DMS153 treated with DMSO at 0.1 percent for 48 hours (cell line): ENCODE measurements around the gene ZNF550.
"Not testable (repeated sequence)": the region's sequence is repeated elsewhere in the genome, so short reads cannot be mapped to it uniquely, and the experiment has no call there.

Experiments used
- DNase-seq: peaks from one replicate; lab custom pipeline; 2025; ENCODE audit not compliant: unreplicated experiment; lab: John Stamatoyannopoulos, UW

Gene ZNF550

DNA sequence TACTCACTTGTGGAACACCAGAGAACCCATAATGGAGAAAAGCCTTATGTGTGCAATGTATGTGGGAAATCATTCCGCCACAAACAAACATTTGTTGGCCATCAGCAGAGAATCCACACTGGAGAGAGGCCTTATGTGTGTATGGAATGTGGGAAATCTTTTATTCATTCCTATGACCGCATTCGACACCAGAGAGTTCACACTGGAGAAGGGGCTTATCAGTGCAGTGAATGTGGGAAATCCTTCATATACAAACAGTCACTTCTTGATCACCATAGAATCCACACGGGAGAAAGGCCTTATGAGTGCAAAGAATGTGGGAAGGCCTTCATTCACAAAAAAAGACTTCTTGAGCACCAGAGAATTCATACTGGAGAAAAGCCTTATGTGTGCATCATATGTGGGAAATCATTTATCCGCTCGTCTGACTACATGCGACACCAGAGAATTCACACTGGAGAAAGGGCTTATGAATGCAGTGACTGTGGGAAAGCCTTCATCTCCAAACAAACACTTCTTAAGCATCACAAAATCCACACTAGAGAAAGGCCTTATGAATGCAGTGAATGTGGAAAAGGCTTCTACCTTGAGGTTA lies 21.6 kb downstream of the ZNF550 start:
- no peak for DNase-seq

DNA sequence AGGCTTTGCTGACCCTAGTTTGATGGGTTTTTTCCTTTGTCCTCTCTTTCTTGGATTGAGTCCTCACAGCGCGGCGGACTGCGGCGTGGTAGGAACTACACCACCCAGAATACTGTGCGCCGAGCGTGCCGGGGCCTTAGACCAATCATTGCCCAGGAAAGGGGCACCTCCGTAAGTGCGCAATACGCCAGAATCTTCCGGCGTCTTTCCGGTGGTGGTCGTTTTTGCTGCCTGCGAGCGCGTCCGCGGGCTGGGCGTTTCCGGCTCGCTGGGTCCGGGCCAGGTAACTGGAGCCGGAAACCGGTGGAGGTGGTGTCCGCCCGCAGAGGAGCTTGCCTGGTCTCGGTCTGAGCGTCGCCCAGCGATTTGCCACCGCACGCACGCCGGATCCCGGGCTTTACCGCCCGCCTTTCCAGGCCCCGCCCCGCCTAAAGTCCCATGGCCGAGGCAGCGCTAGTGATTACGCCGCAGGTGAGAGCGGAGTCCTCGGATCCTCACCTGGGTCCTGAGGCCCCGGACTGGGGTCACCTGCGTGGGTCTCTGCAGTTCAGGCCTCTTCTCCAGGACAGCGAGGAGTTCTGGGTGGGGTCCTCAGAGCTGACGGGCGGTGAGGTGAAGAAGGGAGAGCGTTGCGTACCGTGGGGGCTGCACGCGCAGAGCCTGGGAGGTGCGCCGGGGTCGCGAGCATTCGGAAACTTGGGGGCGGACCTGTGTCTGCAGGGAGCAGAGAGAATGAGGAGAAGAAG lies 32.4 kb downstream of the ZNF550 start, which contains the start of gene ZNF549:
TSS of gene ZNF549 (plus strand) at position 221 of the 746 bp plus-strand sequence. CDS start at position 439, 218 bp downstream.
- peak; percentile 58 for DNase-seq

DNA sequence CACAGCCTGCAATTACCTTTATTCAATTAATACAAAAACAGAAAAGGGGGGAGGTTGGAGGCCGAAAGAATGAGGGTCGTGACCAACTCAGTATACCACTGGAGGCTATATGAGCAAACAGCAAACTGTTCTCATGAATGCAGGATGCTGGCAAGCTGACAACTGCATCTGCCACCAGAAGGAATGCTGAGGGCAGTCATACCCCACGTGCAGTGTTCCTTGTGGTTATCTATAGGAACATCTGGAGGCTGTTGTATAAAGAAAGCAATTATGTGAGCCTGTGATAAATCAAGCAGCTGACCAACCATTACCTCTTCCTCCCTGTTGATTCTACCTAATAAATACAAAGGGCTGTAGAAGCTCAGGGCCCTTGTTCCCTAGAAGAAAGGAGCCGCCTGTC lies 41.6 kb downstream of the ZNF550 start:
- DNase-seq: not testable (repeated sequence)

DNA sequence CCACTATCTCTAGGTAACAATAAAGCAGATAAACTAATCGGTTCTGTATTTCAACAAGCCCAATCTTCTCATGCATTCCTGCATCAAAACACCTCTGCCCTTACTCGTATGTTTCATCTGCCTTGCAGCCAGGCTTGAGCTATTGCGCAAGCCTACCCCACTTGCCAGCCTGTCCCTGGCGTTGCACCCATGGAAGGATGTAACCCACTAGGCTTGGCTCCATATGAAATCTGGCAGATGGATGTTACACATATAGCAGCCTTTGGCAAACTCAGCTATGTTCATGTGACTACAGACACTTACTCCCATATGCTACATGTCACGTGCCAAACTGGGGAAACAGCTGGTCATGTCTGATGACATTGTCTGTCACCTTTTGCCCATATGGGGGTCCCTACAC lies 44.4 kb downstream of the ZNF550 start:
- DNase-seq: no peak

DNA sequence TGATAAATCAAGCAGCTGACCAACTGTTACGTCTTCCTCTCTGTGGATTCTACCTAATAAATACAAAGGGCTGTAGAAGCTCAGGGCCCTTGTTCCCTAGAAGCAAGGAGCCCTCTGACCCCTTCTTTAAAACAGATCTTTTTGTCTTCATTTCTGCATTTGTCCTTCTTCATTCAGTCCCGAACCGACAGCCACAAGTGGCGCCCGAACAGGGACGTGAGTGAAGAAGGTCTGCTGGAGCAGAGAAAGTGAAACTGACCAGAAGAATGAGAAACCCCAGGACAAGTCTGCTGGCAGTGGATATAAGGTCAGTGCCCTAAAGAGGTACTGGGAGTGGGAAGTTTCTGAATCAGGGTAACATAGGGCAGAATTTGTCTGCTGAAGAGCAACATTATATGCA lies 46.8 kb downstream of the ZNF550 start:
- no peak for DNase-seq

DNA sequence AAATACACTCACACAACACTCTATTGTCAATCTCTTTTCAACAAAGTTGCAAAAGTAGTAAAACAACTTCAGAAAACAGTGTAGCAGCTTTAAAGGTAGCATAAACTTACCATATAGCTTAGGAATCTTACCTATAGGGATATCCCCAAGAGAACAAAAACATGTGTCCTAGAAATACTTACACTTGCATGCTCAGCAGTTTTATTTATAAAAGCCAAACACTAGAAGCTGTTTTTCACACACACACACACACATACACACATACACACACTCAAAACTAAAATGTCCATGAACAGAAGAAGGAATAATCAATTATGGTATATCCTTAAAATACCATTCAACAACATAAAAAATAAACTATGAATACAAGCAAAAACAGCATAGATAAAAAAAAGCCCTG lies 48.2 kb downstream of the ZNF550 start:
- no peak for DNase-seq

DNA sequence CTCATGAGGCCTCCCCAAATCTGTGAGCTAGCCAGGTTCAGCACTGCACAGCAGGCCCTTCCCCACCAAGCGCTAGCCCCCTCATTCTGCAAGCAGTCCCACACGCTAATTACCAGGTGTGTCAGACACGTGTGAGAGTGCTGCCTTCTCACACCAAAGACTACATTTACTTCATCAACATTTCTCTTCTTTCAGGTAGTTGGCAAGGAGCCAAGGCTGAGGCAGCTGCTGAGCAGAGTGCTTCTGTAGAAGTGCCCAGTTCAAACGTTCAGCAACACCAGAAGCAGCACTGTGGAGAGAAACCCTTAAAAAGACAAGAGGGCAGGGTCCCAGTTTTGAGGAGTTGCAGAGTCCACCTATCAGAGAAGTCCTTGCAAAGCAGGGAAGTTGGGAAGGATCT lies 53.5 kb downstream of the ZNF550 start:
- DNase-seq: no peak

DNA sequence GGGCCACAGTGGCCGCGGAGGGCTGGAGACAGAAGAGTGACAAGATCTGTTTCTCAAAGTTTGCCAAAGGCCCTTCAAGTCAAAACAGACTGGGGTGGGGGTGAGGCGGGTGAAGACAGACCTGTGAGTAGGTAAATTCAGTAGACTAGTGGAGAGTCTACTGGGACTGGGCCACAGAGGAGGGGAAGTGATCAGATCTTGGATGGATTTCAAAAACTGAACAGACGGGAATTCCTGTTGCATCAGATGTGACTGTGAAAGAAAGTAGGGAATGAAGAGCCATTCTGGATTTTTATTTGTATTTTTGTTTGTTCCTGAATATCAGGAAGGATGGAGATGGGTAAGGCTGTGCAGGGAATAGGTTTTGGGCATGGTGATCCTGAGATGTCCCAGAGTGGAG lies 59.3 kb downstream of the ZNF550 start:
- DNase-seq: not testable (repeated sequence)

DNA sequence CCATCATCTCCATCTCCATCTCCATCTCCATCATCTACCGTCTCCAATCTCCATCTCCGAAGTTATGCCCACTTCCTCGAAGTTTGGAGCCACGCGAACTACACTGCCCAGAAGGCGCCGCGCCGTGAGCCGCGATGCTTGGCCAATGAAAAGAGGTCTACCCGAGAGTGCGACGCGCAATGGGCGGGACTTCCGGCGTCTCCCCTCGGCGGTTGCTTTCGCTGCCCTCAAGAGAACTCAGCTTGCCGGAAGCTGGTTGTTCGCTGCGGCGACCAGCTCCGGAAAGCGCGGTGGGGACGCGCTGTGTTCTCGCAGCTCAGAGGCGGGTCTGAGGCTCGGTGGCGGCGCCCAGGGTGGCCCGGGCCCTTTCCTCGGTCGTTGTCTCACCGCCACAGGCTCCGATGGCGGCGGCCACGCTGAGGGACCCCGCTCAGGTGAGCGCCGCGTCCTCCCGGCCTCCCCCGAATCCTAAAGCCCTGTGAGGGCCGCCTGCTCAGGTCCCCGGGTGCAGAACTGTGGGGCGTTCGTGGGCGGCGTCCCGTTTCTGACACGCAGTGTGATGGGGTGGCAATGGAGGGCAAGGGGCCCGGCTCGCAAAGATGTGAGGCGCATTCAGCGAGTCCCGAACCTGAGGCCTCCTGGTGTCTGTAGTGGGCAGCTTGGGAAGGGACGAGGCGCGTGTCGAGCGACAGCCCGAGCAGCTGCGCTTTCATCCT lies 59.8 kb downstream of the ZNF550 start, which contains the start of gene ZNF773:
TSS of gene ZNF773 (plus strand) at position 259 of the 716 bp plus-strand sequence. CDS start at position 402, 143 bp downstream.
- peak; percentile 37 for DNase-seq

DNA sequence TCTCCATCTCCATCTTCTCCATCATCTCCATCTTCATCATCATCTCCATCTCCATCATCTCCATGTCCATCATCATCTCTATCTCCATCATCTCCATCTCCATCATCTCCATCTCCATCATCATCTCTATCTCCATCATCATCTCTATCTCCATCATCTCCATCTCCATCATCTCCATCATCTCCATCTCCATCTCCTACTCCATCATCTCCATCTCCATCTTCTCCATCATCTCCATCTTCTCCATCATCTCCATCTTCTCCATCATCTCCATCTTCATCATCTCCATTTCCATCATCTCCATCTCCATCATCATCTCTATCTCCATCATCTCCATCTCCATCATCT lies 60.4 kb downstream of the ZNF550 start:
- DNase-seq: not testable (repeated sequence)

DNA sequence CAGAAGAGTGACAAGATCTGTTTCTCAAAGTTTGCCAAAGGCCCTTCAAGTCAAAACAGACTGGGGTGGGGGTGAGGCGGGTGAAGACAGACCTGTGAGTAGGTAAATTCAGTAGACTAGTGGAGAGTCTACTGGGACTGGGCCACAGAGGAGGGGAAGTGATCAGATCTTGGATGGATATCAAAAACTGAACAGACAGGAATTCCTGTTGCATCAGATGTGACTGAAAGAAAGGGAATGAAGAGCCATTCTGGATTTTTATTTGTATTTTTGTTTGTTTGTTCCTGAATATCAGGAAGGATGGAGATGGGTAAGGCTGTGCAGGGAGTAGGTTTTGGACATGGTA lies 71.4 kb downstream of the ZNF550 start:
- DNase-seq: not testable (repeated sequence)

DNA sequence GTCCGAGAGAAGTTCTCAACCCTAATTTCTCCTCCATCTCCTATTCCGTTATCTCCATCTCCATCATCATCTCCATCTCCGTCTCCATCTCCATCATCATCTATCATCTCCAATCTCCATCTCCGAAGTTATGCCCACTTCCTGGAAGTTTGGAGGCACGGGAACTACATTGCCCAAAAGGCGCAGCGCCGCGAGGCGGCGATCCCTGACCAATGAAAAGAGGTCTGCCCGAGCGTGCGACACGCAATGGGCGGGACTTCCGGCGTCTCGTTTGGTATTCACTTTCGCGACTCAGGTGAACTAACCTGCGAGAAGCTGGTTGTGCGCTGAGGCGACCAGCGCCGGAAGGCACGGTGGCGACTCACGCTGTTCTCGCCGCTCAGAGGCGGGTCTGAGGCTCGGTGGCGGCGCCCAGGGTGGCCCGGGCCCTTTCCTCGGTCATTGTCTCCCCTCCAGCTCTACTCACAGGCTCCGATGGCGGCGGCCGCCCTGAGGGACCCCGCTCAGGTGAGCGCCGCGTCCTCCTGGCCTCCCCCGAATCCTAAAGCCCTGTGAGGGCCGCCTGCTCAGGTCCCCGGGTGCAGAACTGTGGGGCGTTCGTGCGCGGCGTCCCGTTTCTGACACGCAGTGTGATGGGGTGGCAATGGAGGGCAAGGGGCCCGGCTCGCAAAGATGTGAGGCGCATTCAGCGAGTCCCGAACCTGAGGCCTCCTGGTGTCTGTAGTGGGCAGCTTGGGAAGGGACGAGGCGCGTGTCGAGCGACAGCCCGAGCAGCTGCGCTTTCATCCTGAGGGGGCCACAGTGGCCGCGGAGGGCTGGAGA lies 72.0 kb downstream of the ZNF550 start, which contains the start of gene ZNF419:
TSS of gene ZNF419 (plus strand) at position 274 of the 822 bp plus-strand sequence. CDS start at position 475, 201 bp downstream.
- peak; percentile 11 for DNase-seq
